Stimulated activated naive CD8-positive, alpha-beta T cell treated with anti-CD3 and anti-CD28 coated beads, Interleukin-15, amount 100 ng/mL, for 72 hours (primary cell): ENCODE data around the gene SPZ1.
A peak's percentile ranks its signal among the peaks of the same experiment; 100 is the strongest.
"Not testable (repeated sequence)": the region's sequence is repeated elsewhere in the genome, so short reads cannot be mapped to it uniquely, and the experiment has no call there.

Experiments used
- ATAC-seq: fragments of 150-1000 bp; cut with Tn5 transposase; 2 replicates; pipeline ENCODE4 v1.10.0; 2021; ENCODE audit warnings: mild to moderate bottlenecking, moderate library complexity
- DNase-seq, 2 donors: peaks; one replicate each; pipeline ENCODE4 v3.0.0; 2021 to 2022
- H3K27ac Mint-ChIP-seq, 2 donors: one replicate each; pipeline ENCODE4 v1.8.0; 2022; ENCODE audit warnings: mild to moderate bottlenecking in 2 of 2, mixed read lengths in 2 of 2, moderate library complexity in 2 of 2
- H3K27me3 Mint-ChIP-seq: one replicate; pipeline ENCODE4 v1.8.0; 2022; ENCODE audit warnings: mixed read lengths
- H3K4me1 Mint-ChIP-seq: one replicate; pipeline ENCODE4 v1.8.0; 2022; ENCODE audit warnings: mild to moderate bottlenecking, mixed read lengths
- H3K4me3 Mint-ChIP-seq, 2 donors: one replicate each; pipeline ENCODE4 v1.8.0; 2022; ENCODE audit warnings: mild to moderate bottlenecking in 2 of 2, mixed read lengths in 2 of 2, moderate library complexity in 1 of 2
- H3K9me3 Mint-ChIP-seq, 2 donors: one replicate each; pipeline ENCODE4 v1.8.0; 2022; ENCODE audit warnings: mixed read lengths in 2 of 2

Gene SPZ1, protein sequence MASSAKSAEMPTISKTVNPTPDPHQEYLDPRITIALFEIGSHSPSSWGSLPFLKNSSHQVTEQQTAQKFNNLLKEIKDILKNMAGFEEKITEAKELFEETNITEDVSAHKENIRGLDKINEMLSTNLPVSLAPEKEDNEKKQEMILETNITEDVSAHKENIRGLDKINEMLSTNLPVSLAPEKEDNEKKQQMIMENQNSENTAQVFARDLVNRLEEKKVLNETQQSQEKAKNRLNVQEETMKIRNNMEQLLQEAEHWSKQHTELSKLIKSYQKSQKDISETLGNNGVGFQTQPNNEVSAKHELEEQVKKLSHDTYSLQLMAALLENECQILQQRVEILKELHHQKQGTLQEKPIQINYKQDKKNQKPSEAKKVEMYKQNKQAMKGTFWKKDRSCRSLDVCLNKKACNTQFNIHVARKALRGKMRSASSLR

DNA sequence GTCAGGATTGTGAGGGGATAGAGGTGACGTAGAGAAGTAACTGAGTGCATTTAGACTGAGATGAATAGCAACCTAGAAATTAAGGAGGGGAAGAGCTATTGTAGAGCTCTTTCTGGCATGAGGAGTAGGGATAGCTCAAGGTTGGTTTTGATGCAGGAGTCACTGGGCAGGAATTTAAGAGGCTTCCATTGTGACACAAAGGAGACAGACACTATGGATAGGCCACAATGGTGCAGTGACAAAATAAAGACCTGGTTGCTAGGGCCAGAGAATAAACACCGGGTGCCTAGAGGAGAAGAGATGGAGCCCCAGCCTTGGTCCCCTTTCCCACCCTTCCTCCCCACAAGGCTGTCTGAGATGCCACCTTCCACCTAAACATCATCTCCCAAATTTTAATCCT, at the start of gene SPZ1:
Gene SPZ1, plus strand, starts transcription at position 301 of the 400 bp plus-strand sequence. CDS start 214 bp downstream, outside the sequence.
- Mint-ChIP-seq H3K27me3 (peaks cover 28% of the 10 kb centered on the region), H3K4me3 (no peak within 1 kb of the TSS), H3K4me1 (no peaks in the 10 kb centered on the region), H3K9me3 (no peaks in the 10 kb centered on the region), H3K27ac (no peak within 1 kb of the TSS)
- DNase-seq (no peak), ATAC-seq (no peak)

DNA sequence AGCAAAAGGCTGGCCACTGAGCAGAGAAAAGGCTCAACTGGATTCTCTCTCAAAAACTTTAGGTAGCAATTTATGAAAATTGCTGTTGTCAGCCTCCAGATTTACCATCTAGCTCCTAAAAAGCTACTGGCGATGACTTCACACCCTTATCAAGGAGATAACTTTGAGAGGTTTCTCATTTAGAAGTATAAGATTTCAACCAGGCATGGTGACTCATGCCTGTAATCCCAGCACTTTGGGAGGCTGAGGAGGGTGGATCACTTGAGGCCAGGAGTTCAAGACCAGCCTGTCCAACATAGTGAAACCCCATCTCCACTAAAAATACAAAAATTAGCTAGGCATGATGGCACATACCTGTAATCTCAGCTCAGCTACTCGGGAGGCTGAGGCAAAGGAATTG, 49.3 kb upstream of the SPZ1 start:
- not testable (repeated sequence) for H3K9me3 Mint-ChIP-seq, DNase-seq, H3K27me3 Mint-ChIP-seq
- peaks cover 54% of the 10 kb centered on the region for H3K4me1 Mint-ChIP-seq
- peak; percentile 39 for ATAC-seq
- peak overlapping the region; percentile 26 to 77 for H3K4me3 Mint-ChIP-seq
- peak overlapping the region; percentile 89 to 99 for H3K27ac Mint-ChIP-seq

DNA sequence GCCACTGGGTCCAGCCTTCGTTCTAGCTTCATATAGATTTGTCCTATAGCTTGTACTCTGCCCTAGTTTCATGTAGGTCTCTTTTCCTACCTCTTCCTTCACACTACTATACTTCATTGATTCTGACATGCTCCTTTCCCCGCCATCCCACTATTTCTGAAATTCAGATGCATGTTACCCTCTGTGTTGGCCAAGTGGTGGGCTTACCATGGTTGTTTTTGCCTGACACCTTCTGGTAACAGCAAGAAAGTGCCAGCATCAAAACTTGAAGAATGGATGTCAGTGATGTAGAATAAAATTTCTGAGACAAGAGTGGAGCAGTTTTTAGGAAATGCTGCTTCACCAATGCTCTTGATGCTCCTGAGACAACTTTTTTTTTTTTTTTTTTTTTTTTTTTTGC, 44.5 kb upstream of the SPZ1 start:
- ATAC-seq (peak; percentile 74), DNase-seq (peak in 1 of 2 donors; percentile 15)
- H3K27me3 Mint-ChIP-seq = no peaks in the 10 kb centered on the region
- H3K4me3 Mint-ChIP-seq = no peak overlapping the region
- peaks cover 27% of the 10 kb centered on the region for H3K4me1 Mint-ChIP-seq
- H3K9me3 Mint-ChIP-seq = peaks cover 0 to under 1% of the 10 kb centered on the region in 2 donors
- H3K27ac Mint-ChIP-seq = no peak overlapping the region

DNA sequence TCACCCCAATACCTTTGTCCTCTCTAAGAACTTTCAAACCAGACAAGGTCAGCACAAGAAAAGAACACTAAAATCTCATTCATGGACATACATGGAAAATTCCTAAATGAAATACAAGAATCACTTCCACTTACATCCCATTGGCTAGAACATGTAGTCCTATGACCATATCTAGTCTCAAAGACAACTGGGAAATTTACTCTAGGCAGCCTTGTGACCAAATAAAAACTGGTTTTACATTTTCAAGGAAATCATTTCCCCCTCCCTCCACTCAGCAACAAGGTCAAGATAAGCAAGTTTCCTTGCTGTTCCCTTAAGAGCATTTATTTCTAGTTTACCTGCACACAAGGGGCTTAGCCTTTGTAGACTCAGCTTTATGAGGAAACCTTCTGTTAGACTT, 43.6 kb upstream of the SPZ1 start:
- no peak for DNase-seq
- no peaks in the 10 kb centered on the region for H3K27me3 Mint-ChIP-seq

DNA sequence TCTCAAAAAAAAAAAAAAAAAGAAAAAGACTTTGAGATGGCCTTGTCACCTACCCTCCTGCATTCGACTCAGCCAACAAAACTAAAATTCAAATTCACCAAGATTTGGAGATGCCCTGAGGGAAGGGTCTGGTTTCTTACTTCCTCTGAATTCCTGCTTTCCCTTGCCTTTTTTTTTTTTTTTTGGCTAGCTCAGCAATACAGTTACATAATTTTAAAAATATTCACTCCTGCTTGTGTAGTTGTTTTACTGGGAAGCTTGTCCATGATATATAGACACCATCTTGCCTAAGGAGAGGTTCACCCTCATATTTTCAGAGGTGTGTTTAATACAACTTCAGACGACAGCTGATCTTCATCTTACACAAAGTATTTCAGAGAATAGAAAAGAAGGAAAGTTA, 42.6 kb upstream of the SPZ1 start:
- Mint-ChIP-seq H3K27ac (peak overlapping the region in 1 of 2 donors; percentile 34), H3K4me1 (peaks cover 19% of the 10 kb centered on the region), H3K9me3 (no peaks in the 10 kb centered on the region), H3K27me3 (no peaks in the 10 kb centered on the region), H3K4me3 (no peak overlapping the region)
- DNase-seq (no peak), ATAC-seq (no peak)

More for the DNA sequence above, 43.6 kb upstream of the SPZ1 start:
- no peak for ATAC-seq
- H3K9me3 Mint-ChIP-seq = no peaks in the 10 kb centered on the region
- H3K4me3 Mint-ChIP-seq = no peak overlapping the region
- H3K4me1 Mint-ChIP-seq = peaks cover 18% of the 10 kb centered on the region
- no peak overlapping the region for H3K27ac Mint-ChIP-seq

DNA sequence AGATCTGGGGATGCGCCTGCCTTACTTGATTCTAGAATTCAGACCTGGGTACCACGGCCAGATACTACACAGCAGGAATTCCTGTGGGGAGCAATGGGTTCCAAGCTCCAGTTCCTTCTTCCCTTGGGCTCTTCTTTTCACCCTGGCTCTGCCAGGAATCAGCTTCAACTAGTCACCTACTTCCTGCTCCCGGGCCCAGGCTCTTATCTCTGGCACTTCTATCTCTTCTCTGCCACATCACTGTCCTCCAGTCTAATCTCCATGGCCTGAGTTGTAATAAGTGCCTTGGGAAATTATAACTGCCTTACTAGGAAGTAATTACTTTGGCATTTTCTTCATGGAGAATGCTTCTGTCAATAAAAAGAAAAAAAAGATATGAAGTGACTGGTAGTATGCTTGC, 37.7 kb upstream of the SPZ1 start:
- Mint-ChIP-seq H3K4me1 (peaks cover 43% of the 10 kb centered on the region), H3K27ac (peak overlapping the region; percentile 1 to 61)
- no peak for DNase-seq

DNA sequence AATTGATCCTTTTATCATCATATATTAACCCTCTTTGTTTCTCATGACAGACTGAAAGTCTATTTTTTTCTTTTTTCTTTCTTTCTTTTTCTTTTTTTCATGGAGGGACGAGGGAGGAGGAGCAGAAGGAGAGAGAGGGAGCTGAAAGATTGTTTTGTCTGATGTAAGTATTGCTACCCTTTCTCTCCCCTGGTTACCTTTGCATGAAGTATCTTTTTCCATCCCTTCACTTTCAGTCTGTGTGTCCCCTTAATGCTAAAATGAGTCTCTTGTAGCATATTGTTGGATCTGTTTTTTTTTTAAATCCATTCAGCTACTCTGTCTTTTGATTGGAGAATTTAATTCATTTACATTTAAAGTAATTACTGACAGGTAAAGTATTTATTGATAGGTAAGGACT, 36.4 kb upstream of the SPZ1 start:
- peaks cover 0 to 9% of the 10 kb centered on the region in 2 donors for H3K9me3 Mint-ChIP-seq
- H3K4me1 Mint-ChIP-seq = peaks cover 43% of the 10 kb centered on the region
- ATAC-seq (peak; percentile 90), DNase-seq (no peak)
- H3K4me3 Mint-ChIP-seq = peak overlapping the region; percentile 50 to 66
- peak overlapping the region; percentile 96 for H3K27ac Mint-ChIP-seq
- H3K27me3 Mint-ChIP-seq = no peaks in the 10 kb centered on the region

More for the DNA sequence above, 37.7 kb upstream of the SPZ1 start:
- Mint-ChIP-seq H3K27me3 (no peaks in the 10 kb centered on the region), H3K9me3 (peaks cover 0 to 9% of the 10 kb centered on the region in 2 donors), H3K4me3 (no peak overlapping the region)
- no peak for ATAC-seq

DNA sequence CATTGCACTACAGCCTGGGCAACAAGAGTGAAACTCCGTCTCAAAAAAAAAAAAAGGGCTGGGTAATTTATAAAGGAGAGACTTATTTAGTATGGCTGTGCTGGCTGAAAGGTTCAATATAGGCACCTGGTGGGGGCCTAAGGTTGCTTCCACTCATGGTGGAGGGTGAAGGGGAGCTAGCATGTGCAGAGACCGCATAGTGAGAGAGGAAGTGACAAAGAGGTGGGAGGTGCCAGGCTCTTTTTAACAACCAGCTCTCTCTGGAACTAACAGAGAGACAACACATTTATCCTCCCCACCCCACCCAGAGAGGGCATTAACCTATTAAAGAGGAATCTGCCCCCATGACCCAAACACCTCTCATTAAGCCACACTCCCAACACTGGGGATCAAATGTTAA, 35.1 kb upstream of the SPZ1 start:
- Mint-ChIP-seq H3K9me3 (peaks cover 0 to 9% of the 10 kb centered on the region in 2 donors), H3K4me3 (peak overlapping the region in 1 of 2 donors; percentile 68), H3K4me1 (peaks cover 43% of the 10 kb centered on the region), H3K27me3 (no peaks in the 10 kb centered on the region), H3K27ac (peak overlapping the region; percentile 85 to 94)
- DNase-seq = peak; percentile 27 to 49
- ATAC-seq = peak; percentile 86

DNA sequence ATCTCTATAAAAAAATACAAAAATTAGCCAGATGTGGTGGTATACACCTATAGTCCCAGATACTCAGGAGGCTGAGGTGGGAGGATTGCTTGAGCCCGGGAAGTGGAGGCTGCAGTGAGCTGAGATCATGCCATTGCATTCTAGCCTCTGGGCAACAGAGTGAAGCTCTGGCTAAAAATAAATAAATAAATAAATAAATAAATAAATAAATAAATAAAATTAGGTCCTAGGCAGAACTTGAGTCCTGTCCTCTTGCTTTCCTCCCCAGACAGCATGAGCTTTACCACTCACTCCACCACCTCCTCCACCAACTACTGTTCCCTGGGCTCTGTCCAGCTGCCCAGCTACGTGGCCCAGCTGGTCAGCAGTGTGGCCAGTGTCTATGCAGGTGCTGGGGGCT, 31.6 kb upstream of the SPZ1 start:
- H3K9me3 Mint-ChIP-seq = peaks cover 0 to 6% of the 10 kb centered on the region in 2 donors
- H3K4me1 Mint-ChIP-seq = peaks cover 25% of the 10 kb centered on the region
- no peaks in the 10 kb centered on the region for H3K27me3 Mint-ChIP-seq
- no peak for DNase-seq
- H3K27ac Mint-ChIP-seq = no peak overlapping the region
- no peak for ATAC-seq
- H3K4me3 Mint-ChIP-seq = no peak overlapping the region

DNA sequence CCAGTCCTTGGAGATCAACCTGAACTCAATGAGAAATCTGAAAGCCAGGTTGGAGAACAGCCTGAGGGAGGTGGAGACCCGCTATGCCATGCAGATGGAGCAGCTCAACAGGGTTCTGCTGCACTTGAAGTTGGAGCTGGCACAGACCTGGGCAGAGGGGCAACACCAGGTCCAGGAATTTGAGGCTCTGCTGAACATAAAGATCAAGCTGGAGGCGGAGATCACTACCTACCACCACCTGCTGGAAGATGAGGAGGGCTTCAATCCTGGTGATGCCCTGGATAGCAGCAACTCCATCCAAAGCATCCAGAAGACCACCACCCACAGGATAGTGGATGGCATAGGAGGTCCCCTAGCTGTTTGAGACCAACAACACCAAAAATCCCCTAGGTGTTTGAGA, 30.5 kb upstream of the SPZ1 start:
- ATAC-seq (no peak), DNase-seq (no peak)
- Mint-ChIP-seq H3K9me3 (no peaks in the 10 kb centered on the region), H3K27me3 (no peaks in the 10 kb centered on the region), H3K4me3 (no peak overlapping the region), H3K4me1 (peaks cover 14% of the 10 kb centered on the region), H3K27ac (no peak overlapping the region)

DNA sequence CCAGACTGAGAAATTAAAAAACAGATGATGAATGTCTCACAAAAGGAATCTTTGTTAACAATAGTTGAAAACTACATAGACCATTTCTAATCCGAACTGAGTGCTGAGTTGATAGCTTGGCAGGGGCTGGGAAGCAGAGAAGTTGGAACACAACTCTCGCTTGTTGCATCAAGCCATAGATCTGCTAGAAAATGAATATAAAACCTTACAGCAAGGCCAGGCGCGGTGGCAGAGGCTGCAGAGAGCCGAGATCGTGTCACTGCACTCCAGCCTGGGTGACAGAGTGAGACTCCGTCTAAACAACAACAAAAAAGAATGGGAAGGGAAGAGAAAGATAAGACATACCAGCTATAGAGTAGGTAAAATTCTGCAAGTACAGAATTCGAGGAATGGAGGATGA, 28.0 kb upstream of the SPZ1 start:
- Mint-ChIP-seq H3K27ac (no peak overlapping the region), H3K4me3 (no peak overlapping the region), H3K9me3 (no peaks in the 10 kb centered on the region), H3K4me1 (no peaks in the 10 kb centered on the region), H3K27me3 (no peaks in the 10 kb centered on the region)
- DNase-seq (no peak), ATAC-seq (no peak)

DNA sequence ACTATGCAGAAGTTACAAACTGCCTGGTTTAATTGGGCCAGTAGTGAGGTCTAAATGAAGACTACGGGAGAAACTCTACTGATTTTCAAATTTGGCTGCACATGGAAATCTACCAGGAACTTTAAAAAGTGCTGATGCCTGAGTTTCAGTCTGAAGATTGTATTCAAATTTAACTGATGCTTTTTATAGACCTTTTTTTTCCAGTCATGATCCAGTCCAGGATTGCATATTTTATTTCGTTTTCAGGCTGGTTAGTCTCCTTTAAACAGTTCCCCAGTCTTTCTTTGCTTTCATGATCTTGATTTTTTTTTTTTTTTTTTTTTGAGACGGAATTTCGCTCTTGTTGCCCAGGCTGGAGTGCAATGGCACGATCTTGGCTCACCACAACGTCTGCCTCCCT, 23.7 kb upstream of the SPZ1 start:
- Mint-ChIP-seq H3K27ac (no peak overlapping the region), H3K4me3 (no peak overlapping the region), H3K9me3 (no peaks in the 10 kb centered on the region), H3K4me1 (no peaks in the 10 kb centered on the region), H3K27me3 (no peaks in the 10 kb centered on the region)
- ATAC-seq = no peak
- no peak for DNase-seq

DNA sequence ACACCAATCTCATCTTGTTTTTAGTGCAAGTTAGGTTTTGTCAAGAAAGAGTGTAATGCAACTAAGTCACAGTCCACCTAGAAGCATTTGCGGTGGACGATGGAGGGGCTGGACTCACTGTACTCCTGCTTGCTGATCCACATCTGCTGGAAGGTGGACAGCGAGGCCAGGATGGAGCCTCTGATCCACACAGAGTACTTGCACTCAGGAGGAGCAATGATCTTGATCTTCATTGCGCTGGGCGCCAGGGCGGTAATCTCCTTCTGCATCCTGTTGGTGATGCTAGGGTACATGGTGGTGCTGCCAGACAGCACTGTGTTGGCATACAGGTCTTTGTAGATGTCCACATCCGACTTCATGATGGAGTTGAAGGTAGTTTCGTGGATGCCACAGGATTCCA, 20.2 kb upstream of the SPZ1 start:
- Mint-ChIP-seq H3K27ac (no peak overlapping the region), H3K27me3 (no peaks in the 10 kb centered on the region), H3K4me1 (no peaks in the 10 kb centered on the region), H3K9me3 (no peaks in the 10 kb centered on the region), H3K4me3 (no peak overlapping the region)
- ATAC-seq (no peak), DNase-seq (no peak)

DNA sequence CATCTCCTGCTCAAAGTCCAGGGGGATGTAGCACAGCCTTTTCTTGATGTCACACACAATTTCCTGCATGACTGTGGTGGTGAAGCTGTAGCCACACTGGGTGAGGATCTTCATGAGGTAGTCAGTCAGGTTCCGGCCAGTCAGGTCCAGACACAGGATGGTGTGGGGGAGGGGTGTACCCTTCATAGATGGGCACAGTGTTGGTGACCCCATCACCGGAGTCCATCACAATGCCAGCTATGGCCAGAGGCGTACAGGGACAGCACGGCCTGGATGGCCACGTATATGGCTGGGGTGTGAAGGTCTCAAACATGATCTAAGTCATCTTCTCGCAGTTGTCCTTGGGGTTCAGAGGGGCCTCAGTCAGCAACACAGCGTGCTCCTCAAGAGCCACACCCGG, 19.7 kb upstream of the SPZ1 start:
- H3K27me3 Mint-ChIP-seq = no peaks in the 10 kb centered on the region
- H3K9me3 Mint-ChIP-seq = no peaks in the 10 kb centered on the region
- DNase-seq = no peak
- no peak overlapping the region for H3K4me3 Mint-ChIP-seq
- no peak overlapping the region for H3K27ac Mint-ChIP-seq
- no peaks in the 10 kb centered on the region for H3K4me1 Mint-ChIP-seq
- no peak for ATAC-seq

DNA sequence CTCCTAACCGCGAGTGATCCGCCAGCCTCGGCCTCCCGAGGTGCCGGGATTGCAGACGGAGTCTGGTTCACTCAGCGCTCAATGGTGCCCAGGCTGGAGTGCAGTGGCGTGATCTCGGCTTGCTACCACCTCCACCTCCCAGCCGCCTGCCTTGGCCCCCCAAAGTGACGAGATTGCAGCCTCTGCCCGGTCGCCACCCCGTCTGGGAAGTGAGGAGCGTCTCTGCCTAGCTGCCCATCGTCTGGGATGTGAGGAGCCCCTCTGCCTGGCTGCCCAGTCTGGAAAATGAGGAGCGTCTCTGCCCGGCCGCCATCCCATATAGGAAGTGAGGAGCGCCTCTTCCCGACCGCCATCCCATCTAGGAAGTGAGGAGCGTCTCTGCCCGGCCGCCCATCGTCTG, 19.0 kb upstream of the SPZ1 start:
- H3K4me1 Mint-ChIP-seq, ATAC-seq, H3K27ac Mint-ChIP-seq, H3K9me3 Mint-ChIP-seq, H3K27me3 Mint-ChIP-seq, H3K4me3 Mint-ChIP-seq, DNase-seq: not testable (repeated sequence)

DNA sequence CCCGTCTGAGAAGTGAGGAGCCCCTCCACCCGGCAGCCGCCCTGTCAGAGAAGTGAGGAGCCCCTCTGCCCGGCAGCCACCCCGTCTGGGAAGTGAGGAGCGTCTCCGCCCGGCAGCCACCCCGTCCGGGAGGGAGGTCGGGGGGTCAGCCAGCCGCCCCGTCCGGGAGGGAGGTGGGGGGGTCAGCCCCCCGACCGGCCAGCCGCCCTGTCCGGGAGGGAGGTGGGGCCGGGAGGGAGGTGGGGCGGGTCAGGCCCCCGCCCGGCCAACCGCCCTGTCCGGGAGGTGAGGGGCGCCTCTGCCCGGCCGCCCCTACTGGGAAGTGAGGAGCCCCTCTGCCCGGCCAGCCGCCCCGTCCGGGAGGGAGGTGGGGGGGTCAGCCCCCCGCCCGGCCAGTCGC, 18.5 kb upstream of the SPZ1 start:
- not testable (repeated sequence) for H3K27me3 Mint-ChIP-seq, DNase-seq, H3K27ac Mint-ChIP-seq, H3K4me3 Mint-ChIP-seq, H3K9me3 Mint-ChIP-seq, H3K4me1 Mint-ChIP-seq
- peak; percentile 68 for ATAC-seq

DNA sequence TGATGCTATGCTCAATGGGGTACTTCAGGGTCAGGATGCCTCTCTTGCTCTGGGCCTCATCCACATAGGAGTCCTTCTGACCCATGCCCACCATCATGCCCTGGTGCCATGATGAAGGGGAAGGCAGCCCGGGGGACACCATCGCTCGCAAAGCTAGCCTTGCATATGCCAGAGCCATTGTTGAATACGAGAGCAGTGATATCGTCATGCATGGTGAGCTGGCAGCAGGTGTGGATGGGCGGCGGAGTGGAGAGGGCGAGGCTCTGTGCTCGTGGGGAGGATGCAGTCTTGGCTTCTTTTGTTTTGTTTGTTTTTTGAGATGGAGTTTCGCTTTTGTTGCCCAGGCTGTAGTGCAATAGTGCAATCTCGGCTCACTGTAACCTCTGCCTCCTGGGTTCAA, 17.2 kb upstream of the SPZ1 start:
- ATAC-seq = no peak
- Mint-ChIP-seq H3K4me3 (no peak overlapping the region), H3K27ac (peak overlapping the region in 1 of 2 donors; percentile 5), H3K27me3 (no peaks in the 10 kb centered on the region), H3K4me1 (no peaks in the 10 kb centered on the region), H3K9me3 (no peaks in the 10 kb centered on the region)
- DNase-seq = no peak
